Measurements from ENCODE around the gene DPPA3.
"Not testable (repeated sequence)": the region's sequence is repeated elsewhere in the genome, so short reads cannot be mapped to it uniquely, and the experiment has no call there.

The DPPA3 gene

GRCh38 chr12:7730984-7731383, 19.8 kb downstream of the DPPA3 start:
- not testable (repeated sequence) for DNase-seq (ENCODE audit: low read depth, low spot score)

GRCh38 chr12:7731486-7731885, 20.3 kb downstream of the DPPA3 start:
- no peak for DNase-seq (ENCODE audit: low read depth, low spot score)

GRCh38 chr12:7732993-7733392, 21.8 kb downstream of the DPPA3 start:
- DNase-seq (ENCODE audit: low read depth, low spot score): no peak

- DNase-seq (ENCODE audit: low read depth, low spot score): no peak
These were observed 36.0 kb downstream of the DPPA3 start, which contains the start of gene CLEC4C for GRCh38 chr12:7747246-7747645. TSS of gene CLEC4C (minus strand) at chr12:7747375. CDS start at chr12:7747348, 27 bp downstream.

GRCh38 chr12:7748852-7749251, 37.6 kb downstream of the DPPA3 start:
- no peak for DNase-seq (ENCODE audit: low read depth, low spot score)

GRCh38 chr12:7749442-7749841, 38.2 kb downstream of the DPPA3 start:
- DNase-seq (ENCODE audit: low read depth, low spot score): no peak

GRCh38 chr12:7750350-7750749, 39.1 kb downstream of the DPPA3 start:
- no peak for DNase-seq (ENCODE audit: low read depth, low spot score)

- DNase-seq (ENCODE audit: low read depth, low spot score): no peak
These were observed 40.2 kb downstream of the DPPA3 start for GRCh38 chr12:7751394-7751793.

GRCh38 chr12:7751941-7752922, 41.0 kb downstream of the DPPA3 start:
- not testable (repeated sequence) for DNase-seq (ENCODE audit: low read depth, low spot score)

GRCh38 chr12:7755668-7756067, 44.4 kb downstream of the DPPA3 start:
- DNase-seq (ENCODE audit: low read depth, low spot score): not testable (repeated sequence)

GRCh38 chr12:7756993-7757392, 45.8 kb downstream of the DPPA3 start:
- no peak for DNase-seq (ENCODE audit: low read depth, low spot score)

- DNase-seq (ENCODE audit: low read depth, low spot score): no peak
These were observed 47.5 kb downstream of the DPPA3 start for GRCh38 chr12:7758766-7759140.

Measured in iPS DF 19.7 (cell line).